ENCODE results near the gene PDIA5.

The PDIA5 gene

DNA sequence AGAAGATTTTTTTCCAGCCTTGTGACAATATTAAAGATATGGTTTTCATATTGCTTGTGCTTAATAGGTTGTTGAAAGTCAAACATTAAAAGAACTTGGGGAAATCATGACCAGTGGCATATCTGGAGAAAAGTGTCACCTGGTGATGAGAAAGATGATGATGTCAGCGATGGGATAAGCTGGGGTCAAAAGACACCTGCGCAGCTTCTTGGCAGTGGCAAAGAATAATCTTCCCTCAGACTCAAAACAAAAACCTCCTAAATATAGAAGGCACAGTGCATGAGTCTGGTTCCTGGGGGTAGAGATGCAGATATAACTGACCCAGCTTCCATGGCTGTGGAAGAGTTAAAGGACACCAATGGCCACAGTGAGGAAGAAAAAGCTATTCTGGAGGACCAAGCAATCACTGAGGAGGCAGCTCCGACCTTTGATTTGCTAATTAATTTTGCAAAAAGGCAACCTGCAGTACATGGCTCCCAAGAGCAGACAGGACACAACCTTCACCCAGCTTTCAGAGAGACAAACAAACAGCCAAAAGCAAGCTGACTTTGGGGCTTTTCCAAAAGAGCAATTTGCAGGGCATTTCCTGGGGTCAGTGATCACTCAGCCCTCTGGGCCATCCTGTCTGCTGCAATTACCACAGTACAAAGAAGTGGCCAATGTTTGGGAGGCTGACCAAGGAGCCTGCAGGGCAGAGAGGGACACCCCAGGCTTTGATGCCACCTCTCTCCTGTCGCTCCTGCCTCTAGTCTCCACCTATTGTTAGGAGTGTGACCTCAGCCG lies 21.7 kb upstream of the PDIA5 start:
- DNase-seq, result no peak

DNA sequence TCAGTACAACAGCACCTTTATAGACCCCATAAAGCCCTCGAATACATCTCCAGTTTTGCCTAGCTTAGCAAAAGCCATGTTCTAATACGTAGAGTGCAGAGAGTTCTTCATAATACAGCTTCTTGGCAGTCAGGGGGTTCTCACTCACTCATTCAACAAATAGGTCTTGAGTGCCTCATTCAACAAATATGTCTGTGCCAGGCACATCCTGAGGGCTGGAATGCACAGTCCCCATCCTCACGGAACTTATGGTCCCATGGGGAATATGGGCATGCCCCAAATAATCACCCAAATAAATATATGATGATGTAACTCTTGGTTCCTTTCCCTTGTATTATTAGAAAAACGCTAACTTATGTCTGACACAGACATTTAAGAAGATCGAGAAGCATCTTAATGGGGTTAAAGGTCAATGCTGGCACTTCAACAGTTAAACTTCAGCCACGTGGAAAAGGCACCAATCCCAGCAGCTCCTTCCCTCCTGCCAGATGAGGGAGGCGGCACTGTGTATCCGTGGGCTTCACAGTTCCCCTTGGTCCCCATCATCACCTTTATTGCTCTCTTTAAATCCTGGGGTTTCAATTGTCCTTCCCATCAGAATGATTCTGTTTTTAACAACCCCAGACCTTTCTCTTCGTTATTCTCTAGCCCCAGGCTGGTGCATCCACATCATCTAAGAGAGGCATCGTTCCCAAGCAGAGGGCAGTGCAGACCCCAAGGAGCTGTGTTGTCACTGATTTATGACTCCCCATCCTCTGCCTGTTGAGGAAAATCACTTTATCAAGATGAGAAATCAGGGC lies 20.4 kb upstream of the PDIA5 start:
- no peak for DNase-seq

DNA sequence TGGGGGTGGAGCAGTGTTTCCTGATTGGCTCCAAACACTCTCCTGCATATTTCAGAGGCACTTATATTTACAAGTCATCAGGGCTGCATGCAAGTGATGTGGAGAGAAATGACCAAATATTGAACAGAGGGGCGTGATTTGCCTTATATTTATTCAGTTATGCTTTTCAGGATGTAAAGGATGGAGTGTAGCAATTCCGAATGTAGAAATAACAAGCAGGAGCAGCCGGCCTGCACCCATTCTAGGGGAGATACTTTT lies 19.8 kb upstream of the PDIA5 start:
- DNase-seq, result no peak

DNA sequence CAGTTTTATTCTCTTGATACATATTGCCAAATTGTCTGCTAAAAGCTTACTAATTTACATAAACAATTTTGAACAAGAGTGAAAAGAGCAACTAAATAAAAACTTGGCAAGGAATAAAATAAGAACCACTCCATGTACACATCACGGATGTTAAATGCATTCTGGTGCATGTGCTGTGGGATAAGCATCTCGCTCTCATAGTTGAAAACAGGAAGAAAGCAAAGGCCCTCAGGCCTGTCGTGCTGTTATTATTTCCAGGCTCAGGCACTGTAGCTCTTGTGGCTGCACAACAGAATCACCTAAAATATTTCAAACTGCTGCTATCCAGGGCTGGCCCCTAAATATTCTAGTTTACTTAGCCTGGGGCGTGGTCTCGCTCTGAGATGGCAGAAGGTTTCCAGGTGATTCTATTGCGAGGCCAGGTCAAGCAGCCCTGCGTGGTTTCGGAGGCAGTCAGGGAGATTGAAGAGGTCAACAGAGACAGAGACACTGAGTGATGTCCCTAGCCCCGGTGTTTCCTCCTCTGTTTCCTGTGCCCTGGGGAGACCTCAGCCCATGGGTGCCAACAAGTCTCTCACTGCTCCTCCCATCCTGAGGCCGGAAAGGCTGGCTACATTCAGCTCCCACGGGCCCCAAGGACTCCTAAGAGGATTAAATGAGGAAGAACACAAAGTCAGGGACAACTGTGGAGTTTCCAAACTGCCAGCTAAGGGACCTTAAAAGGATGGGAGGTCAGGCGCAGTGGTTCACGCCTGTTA lies 18.2 kb upstream of the PDIA5 start:
- DNase-seq, result no peak

DNA sequence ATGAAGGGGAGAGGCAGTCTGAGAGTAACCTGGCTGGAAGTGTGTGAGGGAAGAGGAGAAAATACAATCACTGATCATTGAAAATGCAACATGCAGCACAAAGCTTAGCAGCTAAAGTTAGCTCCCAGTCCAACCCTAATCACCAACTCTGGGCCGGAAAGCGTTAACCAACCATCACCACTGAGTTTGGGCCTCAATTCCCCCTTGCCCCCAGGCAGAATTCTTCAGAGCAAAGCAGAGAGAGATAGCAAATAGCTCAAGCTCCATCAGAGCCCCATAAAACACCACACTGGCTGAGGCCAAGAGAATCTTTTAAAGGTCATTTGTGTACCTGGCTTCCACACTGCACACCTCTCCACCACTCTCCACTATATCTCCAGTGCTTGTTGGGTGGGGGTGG lies 16.2 kb upstream of the PDIA5 start:
- DNase-seq, result no peak

DNA sequence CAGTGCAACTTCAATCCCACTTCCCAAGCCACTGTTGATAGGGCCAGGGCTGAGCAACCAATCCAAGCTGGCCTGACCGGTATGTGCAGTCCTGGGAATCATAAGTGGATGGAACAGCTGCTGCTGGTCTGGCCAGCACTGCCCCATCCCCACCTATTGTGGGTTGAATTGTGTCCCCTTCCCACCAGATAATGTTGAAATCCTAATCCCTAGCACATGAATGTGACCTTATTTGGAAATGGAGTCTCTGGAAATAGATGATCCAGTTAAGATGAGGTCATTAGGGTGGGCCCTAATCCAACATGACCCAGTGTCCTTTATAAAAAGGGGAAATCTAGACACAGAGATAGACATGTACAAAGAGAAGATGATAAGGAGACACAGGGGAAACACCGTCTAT lies 13.7 kb upstream of the PDIA5 start:
- DNase-seq, result no peak

DNA sequence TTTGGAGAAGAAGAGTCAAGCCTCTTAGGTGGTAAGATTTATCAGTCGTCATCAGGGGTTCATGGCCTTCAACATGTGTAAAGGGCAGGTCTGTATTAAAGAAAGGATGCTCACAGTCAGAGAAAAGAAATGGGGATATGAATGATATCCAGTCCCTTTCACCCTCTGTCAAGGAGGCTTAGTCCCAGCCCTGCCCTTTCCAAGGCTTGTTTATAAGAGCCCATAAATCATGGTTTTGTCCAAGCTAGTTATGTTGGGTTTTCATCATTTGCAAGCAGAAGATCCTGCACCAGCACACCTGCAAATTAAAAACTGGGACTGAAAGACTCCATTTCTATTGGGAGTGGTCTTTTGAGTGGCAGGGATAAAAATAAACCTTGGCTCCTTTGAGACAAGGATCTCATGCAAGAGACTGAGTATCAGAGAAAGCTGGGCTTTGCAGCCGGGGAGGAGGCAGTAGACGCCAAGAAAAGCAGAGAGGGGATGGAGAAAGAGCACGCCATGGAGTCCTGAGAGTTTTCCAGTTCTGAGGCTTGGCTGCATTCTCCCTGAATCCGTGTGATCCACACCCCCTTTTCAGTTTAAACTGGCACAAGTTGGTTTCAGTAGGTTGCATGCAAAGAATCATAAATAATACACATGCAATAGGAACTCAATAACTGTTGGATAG lies 12.6 kb upstream of the PDIA5 start:
- no peak for DNase-seq

DNA sequence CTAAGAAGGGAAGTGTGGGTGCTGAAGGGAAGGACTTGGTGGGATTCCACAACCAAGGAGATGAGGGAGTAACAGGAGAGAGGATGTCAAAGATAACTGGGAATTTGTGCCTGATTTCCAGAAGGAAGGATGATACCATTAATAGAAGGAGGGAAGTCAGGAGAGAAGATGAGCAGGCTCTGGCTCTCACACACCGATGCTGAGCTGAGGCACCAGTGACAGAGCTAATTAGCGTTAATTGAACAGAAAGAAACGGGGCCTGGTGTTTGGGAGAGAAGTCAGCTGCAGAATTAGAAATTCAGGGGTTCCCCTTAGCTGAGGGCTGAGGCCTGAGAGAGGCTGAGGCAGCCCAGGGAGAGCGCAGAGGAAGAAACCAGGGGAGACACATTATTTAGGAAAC lies 11.9 kb upstream of the PDIA5 start:
- no peak for DNase-seq

DNA sequence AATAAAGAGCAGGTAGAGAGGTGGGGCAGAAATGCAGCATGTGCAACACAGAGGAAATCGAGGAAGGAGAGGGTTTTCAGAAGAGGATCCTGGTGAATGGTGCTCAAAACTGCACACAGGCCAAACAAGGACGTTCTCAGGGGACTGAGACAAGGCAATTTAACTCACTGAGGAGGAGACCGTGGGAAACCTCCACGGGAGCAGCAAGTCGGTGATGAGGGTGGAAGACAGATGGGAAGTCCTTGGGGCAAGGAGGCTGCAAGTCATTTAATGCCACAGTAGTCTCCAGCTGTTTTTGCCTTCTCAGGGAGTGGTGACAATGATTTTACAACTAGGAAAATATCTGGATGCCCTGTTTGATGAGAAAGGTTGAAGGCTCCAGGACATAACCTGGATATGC lies 11.5 kb upstream of the PDIA5 start:
- DNase-seq, result no peak

DNA sequence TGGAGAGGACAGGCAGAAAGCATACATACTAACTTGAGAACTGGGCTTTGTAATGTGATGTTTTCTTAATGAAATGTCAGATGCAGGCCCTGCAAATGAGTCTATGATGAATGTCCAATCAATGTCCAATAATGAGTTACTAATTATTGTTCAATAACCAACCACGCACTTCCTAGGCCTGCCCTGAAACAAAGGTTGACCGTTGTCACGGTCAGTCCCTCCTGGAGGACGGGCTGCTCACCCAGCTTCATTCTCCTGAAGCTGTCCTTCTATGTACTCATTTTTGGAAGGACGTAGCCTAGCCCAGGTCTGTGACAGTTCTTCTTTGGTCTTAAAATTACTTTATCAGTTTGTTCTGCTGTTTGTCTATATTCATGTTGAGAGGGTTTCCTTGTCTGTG lies 8.3 kb upstream of the PDIA5 start:
- no peak for DNase-seq

DNA sequence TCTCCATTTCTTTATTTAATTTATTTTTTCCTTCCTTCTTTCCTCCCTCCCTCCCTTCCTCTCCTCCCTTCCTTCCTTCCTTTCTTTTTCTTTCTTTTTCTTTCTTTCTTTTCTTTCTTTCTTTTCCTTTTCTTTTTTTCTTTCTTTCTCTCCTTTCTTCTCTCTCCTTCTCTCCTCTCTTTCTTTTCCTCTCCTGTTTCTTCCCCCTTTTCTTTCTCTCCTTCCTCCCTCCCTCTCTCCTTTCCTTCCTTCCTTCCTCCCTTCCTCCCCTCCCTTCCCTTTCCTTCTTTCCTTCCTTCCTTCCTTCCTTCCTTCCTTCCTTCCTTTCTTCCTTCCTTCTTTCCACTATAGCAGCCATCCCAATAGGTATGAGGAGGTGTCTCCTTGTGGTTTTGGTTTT lies 6.8 kb upstream of the PDIA5 start:
- DNase-seq, result no peak

DNA sequence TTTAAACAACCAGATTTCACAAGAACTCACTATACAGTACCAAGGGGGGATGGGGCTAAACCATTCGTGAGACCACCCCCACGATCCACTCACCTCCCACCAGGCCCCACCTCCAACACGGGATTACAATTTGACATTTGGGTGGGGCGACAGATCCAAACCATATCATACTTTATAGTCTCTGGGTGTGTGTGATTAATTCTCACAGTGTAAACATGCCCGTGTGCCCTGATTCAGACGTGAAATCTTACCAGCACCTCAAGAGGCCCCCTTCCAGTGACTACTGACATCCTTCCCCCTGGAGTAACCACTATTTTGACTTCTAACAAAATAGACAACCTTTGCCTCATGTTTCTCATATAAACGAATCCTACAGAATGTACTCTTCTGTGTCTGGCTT lies 5.0 kb upstream of the PDIA5 start:
- no peak for DNase-seq

DNA sequence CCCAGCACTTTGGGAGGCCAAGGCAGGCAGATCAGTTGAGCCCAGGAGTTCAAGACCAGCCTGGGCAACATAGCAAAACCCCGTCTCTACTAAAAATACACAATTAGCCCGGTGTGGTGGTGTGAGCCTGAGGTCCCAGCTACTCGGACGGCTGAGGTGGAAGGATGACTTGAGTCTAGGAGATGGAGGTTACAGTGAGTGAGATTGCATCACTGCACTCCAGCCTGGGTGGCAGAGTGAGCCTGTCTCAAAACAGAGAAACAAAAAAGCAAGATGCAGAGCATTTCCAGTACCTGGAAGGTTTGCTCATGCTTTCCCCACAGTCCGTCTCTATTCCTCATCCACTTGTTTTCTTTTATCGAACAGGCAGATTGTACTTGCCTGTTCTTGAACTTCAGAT lies 3.8 kb upstream of the PDIA5 start:
- no peak for DNase-seq

DNA sequence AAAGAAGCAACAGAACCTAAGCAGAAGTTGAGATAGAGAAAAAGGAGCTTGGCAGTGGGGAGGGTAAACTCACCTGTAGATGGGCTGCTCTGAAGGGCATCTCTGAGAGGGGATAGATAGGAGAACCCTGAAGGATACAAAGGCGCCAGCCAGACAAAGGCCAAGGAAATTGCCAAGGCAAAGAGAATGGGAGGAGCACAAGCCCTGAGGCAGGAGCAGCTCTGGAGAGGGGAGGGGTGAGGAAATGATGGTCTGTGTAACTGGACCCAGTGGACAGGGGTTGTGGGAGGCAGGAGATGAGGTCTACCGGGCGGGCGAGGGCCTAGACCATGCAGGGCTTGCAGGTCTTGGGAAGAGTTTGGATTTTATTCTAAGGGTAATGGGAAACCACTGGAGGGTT lies 2.3 kb upstream of the PDIA5 start:
- no peak for DNase-seq

DNA sequence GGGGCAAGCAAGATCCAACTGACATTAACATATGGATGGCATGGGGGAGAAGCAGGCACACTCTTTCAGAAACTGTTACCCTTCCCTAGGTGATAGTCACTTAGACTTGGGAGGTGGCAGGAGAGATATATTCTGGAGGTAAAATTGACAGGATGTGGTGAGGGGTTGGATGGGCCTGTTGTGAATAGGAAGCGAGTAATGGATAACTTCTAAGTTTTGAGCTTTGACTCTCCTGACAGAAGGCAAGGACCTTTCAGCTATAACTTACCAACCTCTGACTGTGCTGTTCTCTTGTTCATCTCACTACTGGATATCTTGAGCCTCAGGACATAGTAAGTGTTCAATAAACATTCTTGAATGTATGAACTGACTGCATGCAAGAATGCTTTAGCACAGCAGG lies 1.9 kb upstream of the PDIA5 start:
- DNase-seq, result no peak

DNA sequence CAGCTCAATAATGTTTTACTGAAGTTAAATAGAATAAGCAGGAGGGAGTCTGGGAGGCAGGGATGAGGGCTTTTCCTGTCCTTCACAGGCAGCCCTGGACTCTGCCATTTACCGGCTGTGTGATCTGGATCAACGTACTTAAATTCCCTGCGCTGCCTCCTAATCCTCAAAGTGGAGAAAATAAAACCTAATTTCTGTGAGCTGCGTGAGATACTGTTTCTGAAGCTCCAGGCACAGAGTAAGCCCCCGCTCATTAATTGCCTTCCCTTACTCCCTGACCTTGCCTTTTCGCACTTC lies 278 bp upstream of the PDIA5 start:
- no peak for DNase-seq

DNA sequence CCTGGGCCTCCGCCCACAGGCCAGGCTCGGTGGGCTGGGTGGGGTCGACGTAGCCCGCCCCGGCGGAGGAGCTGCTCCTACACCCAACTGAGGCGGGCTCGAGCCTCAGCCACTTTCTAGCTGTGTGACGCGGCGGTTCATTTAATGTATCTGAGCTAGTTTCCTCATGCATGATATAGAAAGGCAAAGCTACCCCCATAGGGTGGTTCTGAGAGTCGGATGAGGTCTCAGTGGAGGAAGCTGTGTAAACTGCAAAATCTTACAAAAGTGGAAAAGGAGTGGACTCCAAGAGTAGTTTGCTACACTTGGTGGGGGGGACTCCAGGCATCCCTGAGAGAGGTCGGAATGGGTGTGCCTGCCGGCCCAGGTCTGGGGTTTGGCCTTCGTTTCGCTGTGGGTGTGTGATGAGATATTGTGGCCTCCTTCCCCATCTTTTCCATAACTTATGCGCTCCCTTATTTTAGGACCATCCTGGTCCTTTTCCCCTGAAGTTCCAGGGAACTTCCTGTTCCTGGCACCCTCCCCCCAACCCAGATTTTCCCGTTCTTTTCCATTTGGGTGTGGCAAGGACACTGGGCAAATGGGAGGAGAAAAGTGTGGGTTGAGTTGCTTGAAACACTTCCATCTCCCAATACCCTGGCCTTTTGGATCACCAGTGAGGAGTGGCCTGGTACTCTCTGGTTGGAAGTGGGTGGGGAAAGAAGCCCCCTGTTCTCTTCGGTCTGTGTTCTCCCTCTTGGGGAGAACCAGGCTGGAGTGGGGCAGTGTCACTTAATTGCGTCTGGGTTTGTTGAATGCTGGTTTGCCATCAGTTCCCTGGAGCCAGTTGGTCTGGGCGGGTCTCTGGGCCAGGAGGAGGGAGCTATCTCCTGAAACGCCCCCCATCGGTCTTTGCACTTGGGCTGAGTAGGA lies 1.1 kb downstream of the PDIA5 start:
- peak; percentile 33 for DNase-seq

DNA sequence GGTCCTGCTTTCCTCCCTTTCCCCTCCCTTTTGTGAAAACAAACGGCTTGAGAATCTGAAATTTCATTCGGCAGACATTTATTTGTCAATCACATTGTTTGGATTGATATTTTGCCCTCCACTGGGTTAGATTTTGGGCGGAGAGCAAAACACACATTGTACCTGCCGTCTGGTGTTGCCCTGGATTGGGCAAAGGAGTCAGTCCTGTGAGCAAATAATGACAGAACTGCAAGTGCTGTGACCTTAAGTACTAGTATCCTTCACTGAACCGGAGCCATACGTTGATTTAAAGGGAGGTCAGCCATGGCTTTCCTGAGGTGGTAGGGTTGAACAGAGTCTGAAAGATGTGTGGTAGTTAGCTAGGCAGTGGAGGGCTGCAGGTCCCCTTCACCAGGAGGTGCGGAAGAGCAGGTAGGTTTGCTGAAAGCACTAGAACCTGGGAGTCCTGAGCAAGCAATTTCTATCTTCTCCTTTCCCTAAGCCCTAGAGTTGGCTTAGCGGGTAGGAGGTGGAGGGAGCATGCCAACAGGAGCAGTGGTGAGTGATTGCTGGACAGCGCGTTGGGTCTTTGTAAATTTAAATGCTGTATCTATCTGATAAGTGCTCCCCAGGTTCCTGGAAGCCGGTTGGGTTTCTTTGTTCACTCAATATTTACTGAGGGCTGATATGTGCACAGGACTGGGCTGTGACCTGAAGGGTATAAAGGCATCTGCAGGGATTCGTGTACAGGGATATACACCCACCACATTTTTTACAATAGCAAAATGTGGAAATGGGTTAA lies 2.0 kb downstream of the PDIA5 start:
- DNase-seq, result no peak

DNA sequence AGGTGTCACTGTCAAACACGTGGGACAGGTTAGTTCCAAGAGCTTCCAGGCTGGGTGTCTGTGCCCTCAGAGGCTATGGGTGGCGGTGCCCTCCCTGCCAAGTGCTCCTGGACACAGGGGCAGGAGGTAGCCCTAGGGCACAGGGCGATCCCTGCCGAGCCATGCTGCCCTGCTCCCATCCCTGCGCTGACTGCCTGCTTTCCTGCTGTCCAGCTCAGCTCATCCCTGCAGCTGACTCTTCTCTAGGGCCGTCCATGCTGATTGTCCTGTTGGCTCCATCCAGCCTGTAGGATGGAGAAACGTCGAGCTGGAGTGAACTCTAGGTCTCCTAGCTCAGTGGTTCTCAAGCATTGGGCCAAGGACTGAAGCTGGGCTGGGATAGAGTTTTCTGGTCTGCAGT lies 3.7 kb downstream of the PDIA5 start:
- no peak for DNase-seq

DNA sequence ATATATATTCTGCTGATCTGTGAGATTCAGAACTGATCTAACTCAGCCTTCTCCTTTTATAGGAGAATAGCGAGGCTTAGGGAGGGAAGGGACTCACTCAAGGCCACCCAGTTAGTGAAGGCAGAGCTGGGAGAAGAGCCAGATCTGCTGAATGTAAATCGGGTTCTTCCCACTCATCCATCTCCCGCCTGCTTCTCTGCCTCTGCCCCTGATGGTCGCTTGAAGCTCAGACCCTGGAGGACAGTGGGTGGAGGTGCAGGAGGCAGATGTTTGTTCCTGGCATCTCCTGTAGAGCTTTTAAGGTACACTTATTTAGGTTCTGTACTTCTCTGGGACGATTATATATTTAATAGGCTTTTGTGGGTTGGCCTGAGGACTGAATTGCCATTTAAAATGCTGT lies 4.3 kb downstream of the PDIA5 start:
- peak; percentile 26 for DNase-seq

DNA sequence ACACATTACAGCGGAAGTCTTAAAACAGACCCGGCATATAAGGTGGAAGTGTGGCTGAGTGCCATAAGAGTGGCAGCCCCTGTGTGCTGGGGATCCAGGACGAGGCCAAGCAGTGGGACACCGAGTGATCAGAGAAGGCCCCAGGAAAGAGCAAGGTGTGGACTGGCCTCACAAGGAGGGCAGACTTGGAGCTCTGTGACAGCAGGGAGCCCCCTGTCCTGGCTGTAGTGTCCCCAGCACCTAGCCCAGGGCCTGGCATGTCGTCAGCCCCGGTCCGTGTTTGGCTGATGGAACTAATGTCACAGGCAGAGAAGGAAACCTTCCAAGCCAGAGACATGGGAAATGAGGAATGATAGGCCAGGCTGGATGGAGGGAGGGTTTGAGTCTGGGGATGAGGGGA lies 4.8 kb downstream of the PDIA5 start:
- no peak for DNase-seq

DNA sequence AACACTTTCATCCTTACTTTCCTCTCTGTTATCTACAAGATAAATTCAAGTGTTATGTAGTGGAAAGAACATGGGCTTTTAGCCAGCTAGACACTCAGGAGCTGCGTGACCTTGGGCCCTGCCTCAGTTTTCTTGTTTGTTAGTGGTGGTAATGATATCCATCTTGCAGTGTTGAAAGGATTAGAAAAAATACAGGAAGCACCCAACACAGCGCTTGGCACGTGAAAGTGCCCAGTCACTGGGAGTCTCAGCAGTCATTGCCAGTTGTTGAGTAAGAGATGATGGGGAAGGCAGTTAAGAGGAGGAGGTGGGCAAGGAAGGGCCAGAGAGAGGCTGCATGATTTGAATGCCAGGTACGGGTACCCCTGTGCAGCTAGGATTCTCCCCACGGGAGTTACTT lies 5.3 kb downstream of the PDIA5 start:
- no peak for DNase-seq
